Sigmoid colon (tissue), 7 donors: ENCODE data around the gene MAP3K3. TPM values are rescaled to one million over a fixed set of nuclear protein-coding genes. Genes with fewer than 3 reads are reported as not detected.

Source experiments
- DNase-seq: peaks from one replicate; pipeline ENCODE4 v3.0.0-alpha.2; 2019
- H3K27ac ChIP-seq, 4 donors: fragments of 200-600 bp; sonication (generic); one replicate each; pipeline ENCODE4 v1.5.1; 2016 to 2019; ENCODE audit warnings: mild to moderate bottlenecking in 1 of 4
- H3K27me3 ChIP-seq, 3 donors: fragments of 200-600 bp; sonication (generic); one replicate each; pipeline ENCODE4 v1.5.1; 2019; ENCODE audit warnings: mild to moderate bottlenecking in 1 of 3
- H3K36me3 ChIP-seq, 4 donors: fragments of 200-600 bp; sonication (generic); one replicate each; pipeline ENCODE4 v1.5.1; 2016 to 2019
- H3K4me1 ChIP-seq, 4 donors: fragments of 200-600 bp; sonication (generic); one replicate each; pipeline ENCODE4 v1.5.1; 2017 to 2019
- H3K4me3 ChIP-seq, 4 donors: fragments of 200-600 bp; sonication (generic); one replicate each; pipeline ENCODE4 v1.5.1; 2017 to 2019; ENCODE audit warnings: mild to moderate bottlenecking in 2 of 4, moderate library complexity in 1 of 4
- H3K9me3 ChIP-seq, 4 donors: fragments of 200-600 bp in 3 of 4; sonication (generic) in 3 of 4; one replicate each; pipeline versions ENCODE4 v1.5.1 to v1.6.1; 2013 to 2019
- CTCF ChIP-seq, 4 experiments: fragments of 450-650 bp in 3 of 4; fragments of 200-600 bp in 1 of 4; IDR thresholded peaks; one replicate each; pipeline ENCODE4 v1.5.1; 2016 to 2019; ENCODE audit warnings: antibody characterized with exemption in 4 of 4, mild to moderate bottlenecking in 3 of 4, moderate library complexity in 2 of 4
- EP300 ChIP-seq, 4 donors: sonication (generic); formaldehyde crosslinking; IDR thresholded peaks; one replicate each; pipeline ENCODE4 v1.6.1; 2017; ENCODE audit warnings: antibody characterized with exemption in 4 of 4
- POLR2A ChIP-seq, 2 donors: fragments of 450-650 bp; IDR thresholded peaks; one replicate each; pipeline ENCODE4 v1.6.1; 2016; ENCODE audit warnings: antibody characterized with exemption in 2 of 2, mild to moderate bottlenecking in 2 of 2, moderate library complexity in 2 of 2
- POLR2AphosphoS5 ChIP-seq, 4 donors: sonication (generic); formaldehyde crosslinking; IDR thresholded peaks; one replicate each; pipeline ENCODE4 v1.6.1; 2017; ENCODE audit warnings: antibody characterized with exemption in 4 of 4
- WGBS, 2 donors: extraction: QIAGEN DNeasy Blood & Tissue Kit; methylation state at CpG; one replicate each; pipeline ENCODE4 v1.1.7; 2013; 5-methylcytosine and 5-hydroxymethylcytosine counted together
- intact Hi-C: fragments of 100-400 bp; cut with DNase I; formaldehyde crosslinking; loops from one replicate; pipeline ENCODE4 v1.15.1; 2023
- polyA plus RNA-seq, 3 donors: library from polyadenylated mRNA; stranded (reverse); fragments of 200-250 nt; gene quantifications; one replicate each; pipeline ENCODE4 v1.2.3, GENCODE V29; 2013
- small RNA-seq, 3 donors: library from RNA; depleted of rRNA; stranded (forward); fragments of <200 nt; gene quantifications; one replicate each; pipeline ENCODE3, GENCODE V24; 2016
- total RNA-seq, 4 donors: library from RNA; depleted of rRNA; stranded (reverse); fragments of >200 nt; gene quantifications; one replicate each; pipeline ENCODE4 v1.1.0, GENCODE V29; 2016
- donor health status: healthy with polysubstance abuse.
- donor health status: Bipolar disorder and iron deficiency.
- donor health status: healthy.

Gene MAP3K3
- total and polyA plus RNA-seq, 7 donors, result 4.4 to 68.7 (median 51.5) TPM

GRCh38 chr17:63741143-63741407 is 118.9 kb downstream of the MAP3K3 start:
- Histone ChIP-seq H3K27ac (peak overlapping the region; percentile 91 to 97 (median 95)), H3K9me3 (no peaks in the 10 kb centered on the region), H3K36me3 (peaks cover 0 to 14% (median 0%) of the 10 kb centered on the region in 4 donors), H3K4me1 (peaks cover 0 to 20% (median 13%) of the 10 kb centered on the region in 4 donors), H3K4me3 (peak overlapping the region; percentile 58 to 96 (median 74)), H3K27me3 (no peaks in the 10 kb centered on the region)
- no peak for DNase-seq
- intact Hi-C loops, result loop anchor here (2.0 to 5.0 kb wide), 2 partner anchors 39 to 118 kb away; partner anchors contain the start of genes LIMD2 and MAP3K3
- TF ChIP-seq POLR2A (IDR thresholded peaks at IDR 0.05) (no peak), EP300 (IDR thresholded peaks at IDR 0.05) (no peak), CTCF (IDR thresholded peaks at IDR 0.05) (no peak), POLR2AphosphoS5 (IDR thresholded peaks at IDR 0.05) (no peak)
- 0% methylated on average over 14 of the region's 14 CpGs for WGBS, 2 donors

- WGBS, 2 donors, result 0% methylated on average over 61 of the region's 61 CpGs
Observed at GRCh38 chr17:63741408-63742173, 119.4 kb downstream of the MAP3K3 start, which contains the start of gene STRADA. STRADA (minus strand) TSS chr17:63741799; CDS start chr17:63728369, 13,430 bp downstream.

More at GRCh38 chr17:63741408-63742173, 119.4 kb downstream of the MAP3K3 start, which contains the start of gene STRADA:
- peak within 1 kb of the TSS; percentile 91 to 97 (median 95) for H3K27ac ChIP-seq
- no peaks in the 10 kb centered on the region for H3K9me3 ChIP-seq
- H3K4me3 ChIP-seq, result peak within 1 kb of the TSS; percentile 58 to 96 (median 74)
- H3K27me3 ChIP-seq, result no peaks in the 10 kb centered on the region
- peaks cover 0 to 20% (median 13%) of the 10 kb centered on the region in 4 donors for H3K4me1 ChIP-seq
- TF ChIP-seq POLR2A (IDR thresholded peaks at IDR 0.05) (peak; percentile 67 to 83), EP300 (IDR thresholded peaks at IDR 0.05) (no peak), CTCF (IDR thresholded peaks at IDR 0.05) (no peak), POLR2AphosphoS5 (IDR thresholded peaks at IDR 0.05) (peak; percentile 81 to 93 (median 92))
- intact Hi-C loops, result loop anchor here (2.0 to 5.0 kb wide), 3 partner anchors 31 to 119 kb away; partner anchors contain the start of genes CCDC47, LIMD2 and MAP3K3
- peaks cover 0 to 19% (median 0%) of the 10 kb centered on the region in 4 donors for H3K36me3 ChIP-seq
- DNase-seq, result peak; percentile 99

Small RNA genes within 50 kb of the gene (small RNA-seq; reads per million reads assigned to genes)
- gene RNU6-288P, result 0 reads per million in 3 donors

Other genes with a start within 250 kb of the MAP3K3 start
- 10 to 100 TPM in 3 of 4 donors, 1 to 10 TPM in 1; 6.3 to 16.4 (median 12.9) TPM for gene CYB561, start 176.1 kb upstream of the MAP3K3 start, total RNA-seq
- 10 to 100 TPM in 2 of 3 donors, 1 to 10 TPM in 1; 9.0 to 59.2 (median 10.2) TPM for gene CYB561, start 176.1 kb upstream of the MAP3K3 start, polyA plus RNA-seq
- gene ACE, start 145.4 kb upstream of the MAP3K3 start, total RNA-seq, result 10 to 100 TPM in 1 of 4 donors, 1 to 10 TPM in 3; 1.4 to 24.9 (median 2.8) TPM
- gene ACE, start 145.4 kb upstream of the MAP3K3 start, polyA plus RNA-seq, result 1 to 10 TPM; 2.4 to 9.8 (median 2.5) TPM
- not detected for gene KCNH6, start 99.1 kb upstream of the MAP3K3 start, total RNA-seq
- gene KCNH6, start 99.1 kb upstream of the MAP3K3 start, polyA plus RNA-seq, result under 1 TPM in 1 of 3 donors, not detected in 2; 0.13 TPM
- gene DCAF7, start 71.9 kb upstream of the MAP3K3 start, total RNA-seq, result 10 to 100 TPM; 19.7 to 28.9 (median 23.5) TPM
- gene DCAF7, start 71.9 kb upstream of the MAP3K3 start, polyA plus RNA-seq, result 10 to 100 TPM; 14.4 to 34.6 (median 23.1) TPM
- gene TACO1, start 21.5 kb upstream of the MAP3K3 start, total RNA-seq, result 10 to 100 TPM; 11.2 to 19.9 (median 14.3) TPM
- 10 to 100 TPM; 28.1 to 50.9 (median 34.2) TPM for gene TACO1, start 21.5 kb upstream of the MAP3K3 start, polyA plus RNA-seq
- 10 to 100 TPM in 1 of 4 donors, 1 to 10 TPM in 3; 3.0 to 16.8 (median 8.5) TPM for gene LIMD2, start 77.7 kb downstream of the MAP3K3 start, total RNA-seq
- gene LIMD2, start 77.7 kb downstream of the MAP3K3 start, polyA plus RNA-seq, result 100 to 1,000 TPM in 1 of 3 donors, 1 to 10 TPM in 2; 3.5 to 119 (median 3.6) TPM
- 10 to 100 TPM; 20.0 to 45.1 (median 24.7) TPM for gene STRADA, start 119.4 kb downstream of the MAP3K3 start, total RNA-seq
- gene STRADA, start 119.4 kb downstream of the MAP3K3 start, polyA plus RNA-seq, result 10 to 100 TPM in 1 of 3 donors, 1 to 10 TPM in 2; 7.2 to 18.3 (median 7.6) TPM
- gene CCDC47, start 151.2 kb downstream of the MAP3K3 start, total RNA-seq, result 10 to 100 TPM; 35.7 to 47.1 (median 43.5) TPM
- 10 to 100 TPM; 12.0 to 65.4 (median 39.3) TPM for gene CCDC47, start 151.2 kb downstream of the MAP3K3 start, polyA plus RNA-seq
- gene DDX42, start 151.8 kb downstream of the MAP3K3 start, total RNA-seq, result 100 to 1,000 TPM in 2 of 4 donors, 10 to 100 TPM in 2; 82.0 to 136 (median 101) TPM
- 10 to 100 TPM; 30.7 to 62.3 (median 40.8) TPM for gene DDX42, start 151.8 kb downstream of the MAP3K3 start, polyA plus RNA-seq
- 100 to 1,000 TPM in 3 of 4 donors, 10 to 100 TPM in 1; 94.2 to 161 (median 113) TPM for gene PSMC5, start 205.0 kb downstream of the MAP3K3 start, total RNA-seq
- gene PSMC5, start 205.0 kb downstream of the MAP3K3 start, polyA plus RNA-seq, result 100 to 1,000 TPM in 2 of 3 donors, 10 to 100 TPM in 1; 95.7 to 157 (median 130) TPM
- 10 to 100 TPM; 31.0 to 65.8 (median 47.6) TPM for gene FTSJ3, start 205.2 kb downstream of the MAP3K3 start, total RNA-seq
- gene FTSJ3, start 205.2 kb downstream of the MAP3K3 start, polyA plus RNA-seq, result 10 to 100 TPM in 2 of 3 donors, 1 to 10 TPM in 1; 7.9 to 30.7 (median 10.2) TPM
- gene SMARCD2, start 220.3 kb downstream of the MAP3K3 start, total RNA-seq, result 100 to 1,000 TPM in 2 of 4 donors, 10 to 100 TPM in 2; 79.7 to 122 (median 105) TPM
- gene SMARCD2, start 220.3 kb downstream of the MAP3K3 start, polyA plus RNA-seq, result 10 to 100 TPM; 44.4 to 95.9 (median 50.6) TPM